H9 (cell line): ENCODE data around the gene AKAP17A. TPM values are rescaled to one million over a fixed set of nuclear protein-coding genes. Genes with fewer than 3 reads are reported as not detected.

ENCODE experiments used
- DNase-seq: peaks from one replicate; pipeline ENCODE4 v3.0.0-alpha.2; 2017
- H2AFZ ChIP-seq: one replicate; pipeline ENCODE4 v1.6.1; 2013; ENCODE audit warnings: mild to moderate bottlenecking, low read length, control low read depth, moderate library complexity
- H2AK5ac ChIP-seq: 2 replicates; pipeline ENCODE4 v1.6.1; 2013; ENCODE audit warnings: low read length, control low read depth, mixed read lengths; ENCODE audit not compliant: insufficient read length
- H2BK120ac ChIP-seq: one replicate; pipeline ENCODE4 v1.6.1; 2013; ENCODE audit warnings: low read depth, mild to moderate bottlenecking, low read length, control low read depth, inconsistent platforms; ENCODE audit not compliant: poor library complexity, severe bottlenecking
- H2BK12ac ChIP-seq: 2 replicates; pipeline ENCODE4 v1.6.1; 2013; ENCODE audit warnings: low read length, control low read depth, mixed read lengths, low read depth; ENCODE audit not compliant: insufficient read length
- H2BK15ac ChIP-seq: 2 replicates; pipeline ENCODE4 v1.6.1; 2013; ENCODE audit warnings: low read depth, low read length, control low read depth
- H2BK20ac ChIP-seq: one replicate; pipeline ENCODE4 v1.6.1; 2013; ENCODE audit warnings: low read depth, mild to moderate bottlenecking, low read length, control low read depth, inconsistent platforms; ENCODE audit not compliant: poor library complexity, severe bottlenecking
- H2BK5ac ChIP-seq: 2 replicates; pipeline ENCODE4 v1.6.1; 2013; ENCODE audit warnings: low read length, control low read depth, mixed read lengths; ENCODE audit not compliant: insufficient read length
- H3K14ac ChIP-seq: 2 replicates; pipeline ENCODE4 v1.6.1; 2013; ENCODE audit warnings: low read length, control low read depth; ENCODE audit not compliant: insufficient read depth
- H3K18ac ChIP-seq: 2 replicates; pipeline ENCODE4 v1.6.1; 2013; ENCODE audit warnings: low read depth, mild to moderate bottlenecking, mixed read lengths, low read length, control low read depth; ENCODE audit not compliant: insufficient read length
- H3K23ac ChIP-seq: 2 replicates; pipeline ENCODE4 v1.6.1; 2013; ENCODE audit warnings: low read length, control low read depth, mixed read lengths, low read depth; ENCODE audit not compliant: insufficient read length
- H3K23me2 ChIP-seq: 2 replicates; pipeline ENCODE4 v1.6.1; 2013; ENCODE audit warnings: low read depth, mild to moderate bottlenecking, mixed read lengths, low read length, control low read depth; ENCODE audit not compliant: insufficient read length, poor library complexity, severe bottlenecking
- H3K27ac ChIP-seq: 2 replicates; pipeline ENCODE4 v1.5.1; 2013; ENCODE audit warnings: low read length, control low read depth, mixed read lengths, low read depth; ENCODE audit not compliant: insufficient read length
- H3K27me3 ChIP-seq: 2 replicates; pipeline ENCODE4 v1.6.1; 2013; ENCODE audit warnings: low read length, control low read depth, inconsistent platforms; ENCODE audit not compliant: insufficient read depth
- H3K4ac ChIP-seq: 2 replicates; pipeline ENCODE4 v1.6.1; 2013; ENCODE audit warnings: low read depth, mild to moderate bottlenecking, control low read depth, inconsistent platforms, low read length, moderate library complexity
- H3K4me1 ChIP-seq: 2 replicates; pipeline ENCODE4 v1.6.1; 2013; ENCODE audit warnings: low read length, control low read depth, inconsistent platforms; ENCODE audit not compliant: insufficient read depth
- H3K4me2 ChIP-seq: 2 replicates; pipeline ENCODE4 v1.6.1; 2013; ENCODE audit warnings: low read length, control low read depth, mixed read lengths; ENCODE audit not compliant: insufficient read length, insufficient read depth
- H3K56ac ChIP-seq: 2 replicates; pipeline ENCODE4 v1.6.1; 2013; ENCODE audit warnings: low read depth, mild to moderate bottlenecking, mixed read lengths, low read length, control low read depth; ENCODE audit not compliant: insufficient read length
- H3K79me1 ChIP-seq: 2 replicates; pipeline ENCODE4 v1.6.1; 2013; ENCODE audit warnings: low read depth, mild to moderate bottlenecking, moderate library complexity, low read length, control low read depth, inconsistent platforms; ENCODE audit not compliant: insufficient read depth, poor library complexity, severe bottlenecking
- H3K79me2 ChIP-seq: 2 replicates; pipeline ENCODE4 v1.6.1; 2013; ENCODE audit warnings: low read length, control low read depth, inconsistent platforms; ENCODE audit not compliant: insufficient read depth
- H3K9ac ChIP-seq: 2 replicates; pipeline ENCODE4 v1.6.1; 2013; ENCODE audit warnings: low read length, control low read depth, mixed read lengths; ENCODE audit not compliant: insufficient read length; ENCODE audit errors: extremely low read depth
- H3K9me3 ChIP-seq: one replicate; pipeline ENCODE4 v1.6.1; 2013; ENCODE audit warnings: low read depth, low read length, inconsistent platforms; ENCODE audit not compliant: control insufficient read depth
- H3T11ph ChIP-seq: one replicate; pipeline ENCODE4 v1.6.1; 2013; ENCODE audit warnings: mild to moderate bottlenecking, low read length, control low read depth, inconsistent platforms
- H4K20me1 ChIP-seq: one replicate; pipeline ENCODE4 v1.6.1; 2013; ENCODE audit not compliant: control insufficient read depth, insufficient read length, insufficient read depth
- H4K5ac ChIP-seq: 2 replicates; pipeline ENCODE4 v1.6.1; 2013; ENCODE audit warnings: low read depth, mild to moderate bottlenecking, mixed read lengths, low read length, control low read depth; ENCODE audit not compliant: insufficient read length
- H4K8ac ChIP-seq: replicated peaks from 2 replicates; pipeline ENCODE4 v1.6.1; 2013; ENCODE audit warnings: low read length, control low read depth, mixed read lengths, low read depth; ENCODE audit not compliant: insufficient read length
- H4K91ac ChIP-seq: 2 replicates; pipeline ENCODE4 v1.6.1; 2013; ENCODE audit warnings: low read depth, mild to moderate bottlenecking, moderate library complexity, mixed read lengths, low read length, control low read depth; ENCODE audit not compliant: insufficient read length
- H3K27ac Mint-ChIP-seq, 3 experiments: 2 replicates in 2 of 3; 3 replicates in 1 of 3; pipeline ENCODE4 v1.8.0; 2020 to 2021; ENCODE audit warnings: mixed read lengths in 3 of 3, mild to moderate bottlenecking in 1 of 3, moderate library complexity in 1 of 3
- H3K27me3 Mint-ChIP-seq: 2 replicates; pipeline ENCODE4 v1.8.0; 2021; ENCODE audit warnings: low read depth, mild to moderate bottlenecking, moderate library complexity, mixed read lengths
- H3K36me3 Mint-ChIP-seq, 3 experiments: 2 replicates in 2 of 3; 3 replicates in 1 of 3; pipeline ENCODE4 v1.8.0; 2020 to 2021; ENCODE audit warnings: low read depth in 3 of 3, mixed read lengths in 3 of 3; ENCODE audit not compliant: insufficient read depth in 1 of 3
- H3K4me1 Mint-ChIP-seq, 2 experiments: 2 replicates each; pipeline ENCODE4 v1.8.0; 2020; ENCODE audit warnings: mixed read lengths in 2 of 2
- H3K4me3 Mint-ChIP-seq, 2 experiments: 2 replicates in 1 of 2; 3 replicates in 1 of 2; pipeline ENCODE4 v1.8.0; 2020 to 2021; ENCODE audit warnings: mild to moderate bottlenecking in 2 of 2, mixed read lengths in 2 of 2, moderate library complexity in 1 of 2
- H3K9me3 Mint-ChIP-seq, 2 experiments: 2 replicates in 1 of 2; 3 replicates in 1 of 2; pipeline ENCODE4 v1.8.0; 2020; ENCODE audit warnings: mild to moderate bottlenecking in 2 of 2, mixed read lengths in 2 of 2, moderate library complexity in 1 of 2
- WGBS: extraction: QIAGEN DNeasy Blood & Tissue Kit; methylation state at CpG from one replicate; pipeline ENCODE4 v1.1.7; 2013; ENCODE audit warnings: missing lambda C conversion rate, low lambda C conversion rate, mixed read lengths; ENCODE audit not compliant: insufficient read length; ENCODE audit errors: extremely low coverage; 5-methylcytosine and 5-hydroxymethylcytosine counted together
- total RNA-seq: library from RNA; stranded (reverse); gene quantifications from 2 replicates; pipeline ENCODE4 v1.2.1, GENCODE V29; 2021
- TF ChIP-seq, protein P1 (sequence below): fragments of 200-600 bp; sonication (generic); conservative IDR thresholded peaks from 3 replicates; pipeline ENCODE4 v1.8.0; 2021; ENCODE audit warnings: antibody characterized with exemption, mild to moderate bottlenecking

Gene AKAP17A
- total RNA-seq, 1 experiment from 2014 or later, result 39.7 TPM

- TF ChIP-seq, protein P1, sequence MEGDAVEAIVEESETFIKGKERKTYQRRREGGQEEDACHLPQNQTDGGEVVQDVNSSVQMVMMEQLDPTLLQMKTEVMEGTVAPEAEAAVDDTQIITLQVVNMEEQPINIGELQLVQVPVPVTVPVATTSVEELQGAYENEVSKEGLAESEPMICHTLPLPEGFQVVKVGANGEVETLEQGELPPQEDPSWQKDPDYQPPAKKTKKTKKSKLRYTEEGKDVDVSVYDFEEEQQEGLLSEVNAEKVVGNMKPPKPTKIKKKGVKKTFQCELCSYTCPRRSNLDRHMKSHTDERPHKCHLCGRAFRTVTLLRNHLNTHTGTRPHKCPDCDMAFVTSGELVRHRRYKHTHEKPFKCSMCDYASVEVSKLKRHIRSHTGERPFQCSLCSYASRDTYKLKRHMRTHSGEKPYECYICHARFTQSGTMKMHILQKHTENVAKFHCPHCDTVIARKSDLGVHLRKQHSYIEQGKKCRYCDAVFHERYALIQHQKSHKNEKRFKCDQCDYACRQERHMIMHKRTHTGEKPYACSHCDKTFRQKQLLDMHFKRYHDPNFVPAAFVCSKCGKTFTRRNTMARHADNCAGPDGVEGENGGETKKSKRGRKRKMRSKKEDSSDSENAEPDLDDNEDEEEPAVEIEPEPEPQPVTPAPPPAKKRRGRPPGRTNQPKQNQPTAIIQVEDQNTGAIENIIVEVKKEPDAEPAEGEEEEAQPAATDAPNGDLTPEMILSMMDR, result no peak
- Histone ChIP-seq H2BK20ac (no peak overlapping the region), H3K4ac (no peak overlapping the region), H3K27me3 (no peaks in the 10 kb centered on the region), H3K4me2 (no peak overlapping the region), H3K4me1 (no peaks in the 10 kb centered on the region), H3K9ac (no peak overlapping the region), H3K79me1 (no peaks in the 10 kb centered on the region), H3K14ac (no peak overlapping the region), H3K23me2 (no peaks in the 10 kb centered on the region), H4K8ac (no peak overlapping the region), H3T11ph (no peak overlapping the region), H3K18ac (no peak overlapping the region), H2AK5ac (no peak overlapping the region), H3K23ac (no peak overlapping the region), H2BK12ac (no peak overlapping the region), H3K27ac (no peak overlapping the region), H3K79me2 (no peaks in the 10 kb centered on the region), H2AFZ (no peak overlapping the region), H2BK120ac (no peak overlapping the region), H4K91ac (no peak overlapping the region), H3K56ac (no peak overlapping the region), H3K9me3 (no peaks in the 10 kb centered on the region), H4K5ac (no peak overlapping the region), H2BK5ac (no peak overlapping the region), H2BK15ac (no peak overlapping the region), H4K20me1 (no peaks in the 10 kb centered on the region)
- Mint-ChIP-seq H3K4me1 (no peaks in the 10 kb centered on the region), H3K4me3 (no peak overlapping the region), H3K27ac (no peak overlapping the region), H3K36me3 (no peaks in the 10 kb centered on the region), H3K9me3 (peaks cover 7 to 12% of the 10 kb centered on the region in 2 experiments; a peak in 4 of 5 replicates), H3K27me3 (peaks cover 3% of the 10 kb centered on the region; the same call in 1 of the 2 replicates)
- no peak for DNase-seq
- no CpG with 5 or more reads among the region's 6 CpGs for WGBS
These were observed 15.0 kb upstream of the AKAP17A start for GRCh38 chrX:1576201-1576992.
